Measurements from ENCODE around the gene POLG2.

DNA sequence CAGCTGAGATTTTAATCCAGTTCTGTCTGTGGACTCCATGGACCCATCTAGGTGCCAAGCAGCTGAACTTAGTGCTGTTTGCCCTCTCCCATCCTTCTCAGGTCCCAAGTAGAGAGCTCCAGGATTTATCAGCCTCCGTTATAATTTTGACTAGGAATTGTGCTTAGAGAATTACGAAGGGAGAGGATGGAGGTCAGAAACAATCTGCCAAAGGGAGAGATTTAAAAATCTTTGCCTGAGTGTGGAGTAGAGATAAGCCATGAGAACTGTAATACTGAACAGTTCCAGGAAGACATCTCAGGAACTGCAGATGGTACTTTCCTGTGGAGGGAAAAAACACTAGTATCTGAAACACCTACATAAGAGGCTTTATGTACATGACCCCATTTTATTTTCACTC, 36.9 kb upstream of the POLG2 start:
- TF ChIP-seq, protein P1, sequence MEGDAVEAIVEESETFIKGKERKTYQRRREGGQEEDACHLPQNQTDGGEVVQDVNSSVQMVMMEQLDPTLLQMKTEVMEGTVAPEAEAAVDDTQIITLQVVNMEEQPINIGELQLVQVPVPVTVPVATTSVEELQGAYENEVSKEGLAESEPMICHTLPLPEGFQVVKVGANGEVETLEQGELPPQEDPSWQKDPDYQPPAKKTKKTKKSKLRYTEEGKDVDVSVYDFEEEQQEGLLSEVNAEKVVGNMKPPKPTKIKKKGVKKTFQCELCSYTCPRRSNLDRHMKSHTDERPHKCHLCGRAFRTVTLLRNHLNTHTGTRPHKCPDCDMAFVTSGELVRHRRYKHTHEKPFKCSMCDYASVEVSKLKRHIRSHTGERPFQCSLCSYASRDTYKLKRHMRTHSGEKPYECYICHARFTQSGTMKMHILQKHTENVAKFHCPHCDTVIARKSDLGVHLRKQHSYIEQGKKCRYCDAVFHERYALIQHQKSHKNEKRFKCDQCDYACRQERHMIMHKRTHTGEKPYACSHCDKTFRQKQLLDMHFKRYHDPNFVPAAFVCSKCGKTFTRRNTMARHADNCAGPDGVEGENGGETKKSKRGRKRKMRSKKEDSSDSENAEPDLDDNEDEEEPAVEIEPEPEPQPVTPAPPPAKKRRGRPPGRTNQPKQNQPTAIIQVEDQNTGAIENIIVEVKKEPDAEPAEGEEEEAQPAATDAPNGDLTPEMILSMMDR (IDR thresholded peaks at IDR 0.05): no peak
- TF ChIP-seq RAD21 (conservative IDR thresholded peaks at IDR 0.05 in 1 of 2, IDR thresholded peaks at IDR 0.05 in 1 of 2): no peak
- no peak for TF ChIP-seq CHD2 (IDR thresholded peaks at IDR 0.05; ENCODE audit: low read length, partially characterized antibody)
- no peak for TF ChIP-seq EP300 (IDR thresholded peaks at IDR 0.05)
- no peak for TF ChIP-seq ESRRA (IDR thresholded peaks at IDR 0.05; ENCODE audit: borderline replicate concordance, low read length)
- TF ChIP-seq BHLHE40 (IDR thresholded peaks at IDR 0.05; ENCODE audit: low read depth, low read length): no peak
